Measurements from ENCODE around the gene TEKTIP1. TPM values are rescaled to one million over a fixed set of nuclear protein-coding genes. Genes with fewer than 3 reads are reported as not detected.

The TEKTIP1 gene
- total and polyA plus RNA-seq, 9 of the 15 experiments (the other 6 are each of a cell fraction or from before 2014, with no cell fraction given) = 0.66 TPM; not detected in 8

DNA sequence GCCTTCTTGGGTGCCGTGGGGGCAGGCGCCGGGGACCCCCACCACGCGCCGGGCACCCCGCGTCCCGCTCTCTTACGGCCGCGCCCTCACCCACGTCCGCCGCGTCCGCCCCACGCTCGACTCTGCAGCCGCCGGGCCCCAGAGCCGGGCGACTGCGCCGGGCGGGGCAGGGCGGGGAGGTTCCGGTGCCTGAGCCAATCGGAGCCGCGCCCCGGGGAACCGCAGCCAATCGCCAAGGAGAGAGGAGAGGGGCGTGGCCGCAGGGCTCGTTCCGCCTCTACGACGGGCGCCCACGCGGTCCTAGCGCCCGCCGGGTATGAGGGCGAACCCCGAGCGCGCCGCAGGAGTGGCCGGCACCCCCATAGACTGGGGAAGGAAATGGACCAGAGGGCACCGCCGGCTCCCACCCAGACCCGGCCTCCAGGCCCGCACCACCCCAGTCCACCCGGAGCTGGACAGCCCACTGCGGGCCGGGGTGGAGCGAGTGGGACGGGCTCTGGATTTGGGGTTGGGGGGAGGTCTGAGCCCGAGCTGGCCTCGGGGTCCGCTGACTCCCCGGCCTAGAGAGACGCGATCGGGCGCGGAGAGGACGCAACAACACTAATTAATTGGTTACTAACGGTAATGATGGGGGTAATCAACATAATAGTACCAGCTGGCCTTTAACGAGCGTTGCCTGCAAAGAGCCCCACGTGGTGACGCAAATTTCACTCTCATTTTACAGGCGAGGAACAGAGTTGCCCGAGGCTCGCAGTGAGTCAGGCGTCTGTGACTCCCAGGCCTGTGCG is 18.7 kb downstream of the TEKTIP1 start, which contains the start of gene MFSD12 (continued):
- TF ChIP-seq ZNF143 (CRISPR knock-in tag; IDR thresholded peaks at IDR 0.05) = no peak
- TF ChIP-seq PHF8 (IDR thresholded peaks at IDR 0.05; ENCODE audit: borderline replicate concordance, low read length) = peak; percentile 62; the same call in 1 of the 2 replicates
- TF ChIP-seq ZBTB12 (CRISPR knock-in tag; IDR thresholded peaks at IDR 0.05) = peak; percentile 53; the same call in 1 of the 2 replicates
- TF ChIP-seq E2F3 (CRISPR knock-in tag; IDR thresholded peaks at IDR 0.05) = peak; percentile 15; the same call in 1 of the 2 replicates
- peak; percentile 75 for TF ChIP-seq GABPB1 (CRISPR knock-in tag; IDR thresholded peaks at IDR 0.05)
- TF ChIP-seq, protein P1, sequence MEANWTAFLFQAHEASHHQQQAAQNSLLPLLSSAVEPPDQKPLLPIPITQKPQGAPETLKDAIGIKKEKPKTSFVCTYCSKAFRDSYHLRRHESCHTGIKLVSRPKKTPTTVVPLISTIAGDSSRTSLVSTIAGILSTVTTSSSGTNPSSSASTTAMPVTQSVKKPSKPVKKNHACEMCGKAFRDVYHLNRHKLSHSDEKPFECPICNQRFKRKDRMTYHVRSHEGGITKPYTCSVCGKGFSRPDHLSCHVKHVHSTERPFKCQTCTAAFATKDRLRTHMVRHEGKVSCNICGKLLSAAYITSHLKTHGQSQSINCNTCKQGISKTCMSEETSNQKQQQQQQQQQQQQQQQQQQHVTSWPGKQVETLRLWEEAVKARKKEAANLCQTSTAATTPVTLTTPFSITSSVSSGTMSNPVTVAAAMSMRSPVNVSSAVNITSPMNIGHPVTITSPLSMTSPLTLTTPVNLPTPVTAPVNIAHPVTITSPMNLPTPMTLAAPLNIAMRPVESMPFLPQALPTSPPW (CRISPR knock-in tag; IDR thresholded peaks at IDR 0.05) = peak; percentile 91
- TF ChIP-seq SP1 (CRISPR knock-in tag; IDR thresholded peaks at IDR 0.05) = peak; percentile 97
- peak in 1 of 2 experiments; percentile 65; a peak in 1 of 4 replicates for TF ChIP-seq HDAC1 (IDR thresholded peaks at IDR 0.05)
- peak; percentile 97 for TF ChIP-seq POLR2G (IDR thresholded peaks at IDR 0.05; ENCODE audit: low read depth, low read length)
- TF ChIP-seq TARDBP (IDR thresholded peaks at IDR 0.05) = peak; percentile 12; the same call in 1 of the 2 replicates
- peak; percentile 8; the same call in 1 of the 2 replicates for TF ChIP-seq ZBTB7A (IDR thresholded peaks at IDR 0.05; ENCODE audit: borderline replicate concordance, control insufficient read depth, low read depth, low read length)
- TF ChIP-seq TRIM24 (IDR thresholded peaks at IDR 0.05) = no peak
- TF ChIP-seq CREB1 (IDR thresholded peaks at IDR 0.05) = peak; percentile 53
- peak; percentile 86 for TF ChIP-seq CREB1 (CRISPR knock-in tag; IDR thresholded peaks at IDR 0.05)
- TF ChIP-seq NR3C1 (CRISPR knock-in tag; IDR thresholded peaks at IDR 0.05) = 0 out of 2 replicates have a peak, but pooled peaks have one; percentile 15
- TF ChIP-seq, protein P2, sequence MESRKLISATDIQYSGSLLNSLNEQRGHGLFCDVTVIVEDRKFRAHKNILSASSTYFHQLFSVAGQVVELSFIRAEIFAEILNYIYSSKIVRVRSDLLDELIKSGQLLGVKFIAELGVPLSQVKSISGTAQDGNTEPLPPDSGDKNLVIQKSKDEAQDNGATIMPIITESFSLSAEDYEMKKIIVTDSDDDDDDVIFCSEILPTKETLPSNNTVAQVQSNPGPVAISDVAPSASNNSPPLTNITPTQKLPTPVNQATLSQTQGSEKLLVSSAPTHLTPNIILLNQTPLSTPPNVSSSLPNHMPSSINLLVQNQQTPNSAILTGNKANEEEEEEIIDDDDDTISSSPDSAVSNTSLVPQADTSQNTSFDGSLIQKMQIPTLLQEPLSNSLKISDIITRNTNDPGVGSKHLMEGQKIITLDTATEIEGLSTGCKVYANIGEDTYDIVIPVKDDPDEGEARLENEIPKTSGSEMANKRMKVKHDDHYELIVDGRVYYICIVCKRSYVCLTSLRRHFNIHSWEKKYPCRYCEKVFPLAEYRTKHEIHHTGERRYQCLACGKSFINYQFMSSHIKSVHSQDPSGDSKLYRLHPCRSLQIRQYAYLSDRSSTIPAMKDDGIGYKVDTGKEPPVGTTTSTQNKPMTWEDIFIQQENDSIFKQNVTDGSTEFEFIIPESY (CRISPR knock-in tag; IDR thresholded peaks at IDR 0.05) = peak; percentile 15; the same call in 1 of the 2 replicates
- TF ChIP-seq ZFX (CRISPR knock-in tag; IDR thresholded peaks at IDR 0.05) = peak; percentile 78
- TF ChIP-seq ZFP36 (IDR thresholded peaks at IDR 0.05; ENCODE audit: low read depth, low read length, partially characterized antibody) = no peak
- TF ChIP-seq ZNF263 (CRISPR knock-in tag; IDR thresholded peaks at IDR 0.05; ENCODE audit: borderline replicate concordance) = peak; percentile 87; the same call in 1 of the 2 replicates
- peak; percentile 59; the same call in 1 of the 2 replicates for TF ChIP-seq BCOR (IDR thresholded peaks at IDR 0.05)
- TF ChIP-seq TAF1 (IDR thresholded peaks at IDR 0.05; ENCODE audit: control insufficient read depth, extremely low read depth, insufficient read depth, low read length, severe bottlenecking) = peak; percentile 66
- TF ChIP-seq, protein P3, sequence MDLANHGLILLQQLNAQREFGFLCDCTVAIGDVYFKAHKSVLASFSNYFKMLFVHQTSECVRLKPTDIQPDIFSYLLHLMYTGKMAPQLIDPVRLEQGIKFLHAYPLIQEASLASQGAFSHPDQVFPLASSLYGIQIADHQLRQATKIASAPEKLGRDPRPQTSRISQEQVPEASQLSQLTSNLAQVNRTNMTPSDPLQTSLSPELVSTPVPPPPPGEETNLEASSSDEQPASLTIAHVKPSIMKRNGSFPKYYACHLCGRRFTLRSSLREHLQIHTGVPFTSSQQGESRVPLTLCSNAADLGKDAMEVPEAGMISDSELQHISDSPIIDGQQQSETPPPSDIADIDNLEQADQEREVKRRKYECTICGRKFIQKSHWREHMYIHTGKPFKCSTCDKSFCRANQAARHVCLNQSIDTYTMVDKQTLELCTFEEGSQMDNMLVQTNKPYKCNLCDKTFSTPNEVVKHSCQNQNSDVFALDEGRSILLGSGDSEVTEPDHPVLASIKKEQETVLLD (IDR thresholded peaks at IDR 0.05) = peak; percentile 51; the same call in 1 of the 2 replicates
- peak; percentile 60; the same call in 1 of the 2 replicates for TF ChIP-seq KLF1 (tag; IDR thresholded peaks at IDR 0.05)

All from K562 (cell line).